MCF 10A (cell line): Measurements from ENCODE around the gene ZNF141. TPM values are rescaled to one million over a fixed set of nuclear protein-coding genes. Genes with fewer than 3 reads are reported as not detected.
"Not testable (repeated sequence)": the region's sequence is repeated elsewhere in the genome, so short reads cannot be mapped to it uniquely, and the experiment has no call there.

Experiments used
- Bru-seq: library from RNA; stranded (reverse); fragments of 400-500 nt; gene quantifications from one replicate; lab custom pipeline; 2021; lab: Mats Ljungman, UMichigan
- BruChase-seq, 2 experiments: library from RNA; stranded (reverse); fragments of 400-500 nt; gene quantifications; one replicate each; lab custom pipeline; 2021; lab: Mats Ljungman, UMichigan
- BruUV-seq: library from RNA; stranded (reverse); fragments of 400-500 nt; replicated peaks from 2 replicates; lab custom pipeline; 2021; lab: Mats Ljungman, UMichigan
- CTCF ChIA-PET: fragments of 300-600 bp; sonication (Branson Sonifier 250); formaldehyde crosslinking; extraction: SDS; loops from one replicate; lab custom pipeline; 2021; ENCODE audit warnings: antibody characterized with exemption, inconsistent platforms; lab: Yijun Ruan, JAX
- POLR2A ChIA-PET: fragments of 300-600, 350-650 bp; sonication (Branson Sonifier 250); formaldehyde crosslinking; extraction: SDS; loops from one replicate; lab custom pipeline; 2020; ENCODE audit warnings: antibody characterized with exemption, inconsistent platforms; lab: Yijun Ruan, JAX
- DNase-seq: peaks from one replicate; pipeline ENCODE4 v3.0.0-alpha.2; 2018; ENCODE audit not compliant: unreplicated experiment
- H3K27ac Mint-ChIP-seq: one replicate; pipeline ENCODE4 v1.8.0; 2022; ENCODE audit warnings: mild to moderate bottlenecking, low read depth, mixed read lengths; ENCODE audit not compliant: unreplicated experiment
- H3K27me3 Mint-ChIP-seq: one replicate; pipeline ENCODE4 v1.8.0; 2022; ENCODE audit warnings: mixed read lengths; ENCODE audit not compliant: insufficient read depth, unreplicated experiment
- H3K36me3 Mint-ChIP-seq: one replicate; pipeline ENCODE4 v1.8.0; 2022; ENCODE audit warnings: mild to moderate bottlenecking, moderate library complexity, mixed read lengths; ENCODE audit not compliant: insufficient read depth, unreplicated experiment
- H3K4me1 Mint-ChIP-seq: one replicate; pipeline ENCODE4 v1.8.0; 2022; ENCODE audit warnings: mixed read lengths; ENCODE audit not compliant: insufficient read depth, unreplicated experiment
- H3K4me3 Mint-ChIP-seq: one replicate; pipeline ENCODE4 v1.8.0; 2022; ENCODE audit warnings: mild to moderate bottlenecking, moderate library complexity, mixed read lengths; ENCODE audit not compliant: unreplicated experiment
- H3K9me3 Mint-ChIP-seq: one replicate; pipeline ENCODE4 v1.8.0; 2022; ENCODE audit warnings: mixed read lengths; ENCODE audit not compliant: unreplicated experiment
- intact Hi-C: fragments of 100-400 bp; cut with micrococcal nuclease; formaldehyde crosslinking; loops from 2 replicates; pipeline ENCODE4 v1.14.1; 2022
- long read RNA-seq: library from polyadenylated mRNA; stranded (forward); transcript quantifications from one replicate; pipeline ENCODE4 v2.0.0, GENCODE V29; 2022
- total RNA-seq: library from RNA; stranded (reverse); gene quantifications from 2 replicates; pipeline ENCODE4 v1.2.3, GENCODE V29; 2022
- TF ChIP-seq, protein P1 (sequence below): fragments of 200-600 bp; IDR thresholded peaks from one replicate; pipeline ENCODE4 v1.8.0; 2022; ENCODE audit warnings: antibody characterized with exemption, mild to moderate bottlenecking; ENCODE audit not compliant: unreplicated experiment

ZNF141 gene
- total RNA-seq = 11.3 and 11.6 TPM in 2 replicates
- percentile 77 among the genes with signal in this experiment for Bru-seq, nascent RNA
- percentile 76 among the genes with signal in this experiment for BruChase-seq, experiment 1, labeled RNA remaining after a 6-hour chase
- BruChase-seq, experiment 2, labeled RNA remaining after a 2-hour chase = percentile 84 among the genes with signal in this experiment
- long read RNA-seq, partial matches to known transcripts = 0 of 6 reads
- long read RNA-seq, other reads (novel, unspliced or antisense) = 1 of 6 reads

DNA sequence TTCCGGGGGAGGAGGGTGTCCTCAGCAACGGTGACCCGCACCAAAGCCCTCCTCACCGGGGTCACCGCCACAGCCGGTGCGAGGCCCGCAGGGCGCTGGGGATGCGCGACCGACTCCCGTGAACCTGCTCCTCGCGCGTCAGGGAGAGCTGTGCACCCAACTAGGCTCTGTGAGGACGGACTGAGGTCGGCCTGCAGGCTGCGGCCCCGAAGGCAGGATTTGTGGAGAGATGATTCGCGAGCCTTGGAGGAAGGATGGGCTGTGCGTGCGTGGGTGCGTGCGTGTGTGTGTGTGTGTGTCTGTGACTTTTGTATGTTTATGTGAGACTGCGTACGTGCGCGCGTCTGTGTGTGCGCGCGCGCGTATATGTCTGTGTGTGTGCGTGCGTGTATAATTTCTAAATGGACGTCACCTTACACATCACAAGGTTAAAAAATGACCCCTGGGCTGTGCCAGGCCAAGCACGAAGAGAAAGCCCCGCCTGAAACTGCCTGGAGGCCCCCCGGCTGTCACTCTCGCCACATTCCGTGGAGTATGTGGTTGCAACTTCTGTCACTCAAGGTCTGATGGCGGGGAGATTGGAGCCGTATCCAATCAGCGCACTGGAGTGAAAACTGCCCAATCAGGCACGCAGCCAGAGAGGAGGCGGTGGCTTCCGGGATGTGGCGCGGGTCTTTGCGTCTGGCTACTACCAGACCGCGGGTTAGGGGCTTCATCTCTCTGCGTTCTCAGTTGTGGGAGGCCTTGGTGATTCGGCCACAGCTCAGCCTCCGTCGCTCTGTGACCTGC, at the start of gene ZNF141:
Gene ZNF141 (plus strand): TSS at position 672 of the 789 bp plus-strand sequence. CDS start 170 bp downstream, outside the sequence.
- POLR2A ChIA-PET = interaction anchor here (0.8 to 3.0 kb wide), 9 partner anchors 19 to 341 kb away, joined by 3 to 16 read pairs (median 4); partner anchors contain the start of genes ZNF595, ZNF718 and ZNF732
- DNase-seq = peak; percentile 98
- TF ChIP-seq, protein P1, sequence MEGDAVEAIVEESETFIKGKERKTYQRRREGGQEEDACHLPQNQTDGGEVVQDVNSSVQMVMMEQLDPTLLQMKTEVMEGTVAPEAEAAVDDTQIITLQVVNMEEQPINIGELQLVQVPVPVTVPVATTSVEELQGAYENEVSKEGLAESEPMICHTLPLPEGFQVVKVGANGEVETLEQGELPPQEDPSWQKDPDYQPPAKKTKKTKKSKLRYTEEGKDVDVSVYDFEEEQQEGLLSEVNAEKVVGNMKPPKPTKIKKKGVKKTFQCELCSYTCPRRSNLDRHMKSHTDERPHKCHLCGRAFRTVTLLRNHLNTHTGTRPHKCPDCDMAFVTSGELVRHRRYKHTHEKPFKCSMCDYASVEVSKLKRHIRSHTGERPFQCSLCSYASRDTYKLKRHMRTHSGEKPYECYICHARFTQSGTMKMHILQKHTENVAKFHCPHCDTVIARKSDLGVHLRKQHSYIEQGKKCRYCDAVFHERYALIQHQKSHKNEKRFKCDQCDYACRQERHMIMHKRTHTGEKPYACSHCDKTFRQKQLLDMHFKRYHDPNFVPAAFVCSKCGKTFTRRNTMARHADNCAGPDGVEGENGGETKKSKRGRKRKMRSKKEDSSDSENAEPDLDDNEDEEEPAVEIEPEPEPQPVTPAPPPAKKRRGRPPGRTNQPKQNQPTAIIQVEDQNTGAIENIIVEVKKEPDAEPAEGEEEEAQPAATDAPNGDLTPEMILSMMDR = no peak
- intact Hi-C loops = no loop called here
- Mint-ChIP-seq H3K4me1 (no peaks in the 10 kb centered on the region), H3K27ac (peak within 1 kb of the TSS; percentile 95), H3K4me3 (peak within 1 kb of the TSS; percentile 86), H3K27me3 (no peaks in the 10 kb centered on the region), H3K36me3 (peaks cover 35% of the 10 kb centered on the region), H3K9me3 (peaks cover 12% of the 10 kb centered on the region)
- no TSS peak for BruUV-seq
- CTCF ChIA-PET = interaction anchor here (0.7 kb wide), 1 partner anchor 215 kb away, joined by 3 read pairs; no protein-coding TSS in a partner anchor

DNA sequence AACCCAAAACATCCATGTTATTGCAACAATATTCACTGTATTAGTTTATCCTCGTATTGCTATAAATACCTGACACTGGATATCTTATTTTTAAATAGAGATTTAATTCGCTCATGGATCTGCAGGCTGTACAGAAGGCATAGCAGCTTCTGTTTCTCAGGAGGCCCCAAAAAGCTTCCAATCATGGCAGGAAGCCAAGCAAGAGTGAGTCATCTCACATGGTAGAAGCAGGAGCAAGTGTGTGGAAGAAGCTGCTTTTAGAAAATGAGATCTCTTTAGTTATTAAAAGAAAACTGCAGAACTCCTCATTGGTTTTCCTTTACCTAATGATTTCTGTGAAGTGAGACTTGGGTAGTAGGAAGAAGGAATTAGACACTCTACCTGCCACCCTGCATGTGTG, 48.7 kb upstream of the ZNF141 start:
- DNase-seq = peak; percentile 41
- Mint-ChIP-seq H3K36me3 (peaks cover 6% of the 10 kb centered on the region), H3K4me1 (no peaks in the 10 kb centered on the region), H3K27me3 (no peaks in the 10 kb centered on the region), H3K4me3 (no peak overlapping the region), H3K27ac (no peak overlapping the region), H3K9me3 (peaks cover 13% of the 10 kb centered on the region)
- TF ChIP-seq, protein P1 = no peak
- no TSS peak for BruUV-seq
- ChIA-PET POLR2A (interaction anchor here (1.2 kb wide), 1 partner anchor 17 kb away, joined by 3 read pairs; the partner anchor contains the start of gene ZNF732), CTCF (no interaction called here)
- intact Hi-C loops = no loop called here

DNA sequence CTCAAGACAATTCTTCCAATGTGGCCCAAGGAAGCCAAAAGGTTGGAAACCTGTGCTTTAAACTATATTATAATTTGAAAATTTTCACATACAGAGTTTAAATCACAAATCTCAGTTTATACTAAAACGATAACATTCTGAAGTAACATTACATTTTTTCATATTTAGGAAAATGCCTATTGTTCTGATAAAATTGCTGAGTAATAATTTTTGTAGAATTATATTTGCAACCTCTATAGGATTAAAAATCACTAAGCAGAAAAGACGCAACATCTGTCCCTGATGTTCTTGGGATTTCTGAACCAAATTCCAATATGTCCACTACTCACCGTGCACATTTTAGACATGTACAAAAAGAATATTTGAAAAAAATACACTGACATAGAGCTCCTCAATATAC, 42.9 kb upstream of the ZNF141 start:
- H3K36me3 Mint-ChIP-seq = peaks cover 6% of the 10 kb centered on the region
- TF ChIP-seq, protein P1 = no peak
- intact Hi-C loops = no loop called here
- POLR2A ChIA-PET = interaction anchor here (1.0 to 1.8 kb wide), 2 partner anchors 8 to 11 kb away, joined by 3 read pairs; partner anchors contain the start of gene ZNF732
- H3K27me3 Mint-ChIP-seq = no peaks in the 10 kb centered on the region
- no TSS peak for BruUV-seq
- CTCF ChIA-PET = interaction anchor here (0.7 kb wide), 1 partner anchor 27 kb away, joined by 3 read pairs; no protein-coding TSS in a partner anchor
- no peaks in the 10 kb centered on the region for H3K9me3 Mint-ChIP-seq
- H3K27ac Mint-ChIP-seq = no peak overlapping the region
- no peak for DNase-seq
- H3K4me1 Mint-ChIP-seq = no peaks in the 10 kb centered on the region
- H3K4me3 Mint-ChIP-seq = no peak overlapping the region

DNA sequence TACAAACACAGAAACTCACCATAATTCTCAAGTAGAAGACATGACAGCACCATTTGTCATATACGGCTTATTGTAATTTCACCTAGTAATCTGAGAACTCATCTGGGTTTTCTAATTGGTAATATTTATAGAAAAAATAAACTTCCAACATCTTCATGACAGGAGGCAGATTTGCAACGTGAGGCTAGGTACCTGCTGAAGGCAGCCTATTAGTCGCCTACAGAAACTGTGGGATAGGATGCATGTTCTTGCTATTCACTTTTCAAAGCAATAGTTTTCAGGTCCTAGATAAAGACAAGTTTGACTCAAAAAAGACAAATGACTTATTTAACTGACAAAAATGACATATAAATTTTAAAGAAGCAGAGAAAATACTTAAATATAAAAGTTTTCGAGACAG, 35.2 kb upstream of the ZNF141 start:
- peaks cover 21% of the 10 kb centered on the region for H3K9me3 Mint-ChIP-seq
- TF ChIP-seq, protein P1 = no peak
- BruUV-seq = no TSS peak
- intact Hi-C loops = no loop called here
- no peaks in the 10 kb centered on the region for H3K36me3 Mint-ChIP-seq
- no peak overlapping the region for H3K4me3 Mint-ChIP-seq
- no peaks in the 10 kb centered on the region for H3K27me3 Mint-ChIP-seq
- POLR2A ChIA-PET = no interaction called here
- no peak for DNase-seq
- H3K4me1 Mint-ChIP-seq = no peaks in the 10 kb centered on the region
- CTCF ChIA-PET = no interaction called here
- no peak overlapping the region for H3K27ac Mint-ChIP-seq

DNA sequence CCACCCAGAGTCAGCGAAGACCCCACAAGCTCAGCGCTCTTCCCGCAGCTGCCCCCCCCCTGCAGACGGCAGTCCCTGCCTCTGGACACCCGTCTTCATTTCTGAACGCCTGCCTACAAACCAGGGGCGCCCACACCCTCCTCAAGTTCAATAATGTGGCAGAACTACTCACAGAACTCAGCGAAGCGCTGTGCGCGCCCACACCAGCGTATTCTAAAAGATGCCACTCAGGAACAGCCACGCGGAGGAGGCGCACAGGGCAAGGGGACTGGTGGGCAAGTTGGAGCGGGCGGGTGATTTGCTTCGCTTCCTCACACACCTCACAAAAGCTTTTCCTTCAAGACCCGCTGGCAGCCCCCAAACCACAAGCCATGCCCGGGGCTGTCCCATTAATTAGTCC, 33.1 kb upstream of the ZNF141 start:
- POLR2A ChIA-PET = interaction anchor here (0.7 to 2.4 kb wide), 3 partner anchors 34 to 180 kb away, joined by 3 to 7 read pairs (median 6); partner anchors contain the start of genes ZNF141 and ZNF718
- CTCF ChIA-PET = not testable (repeated sequence)
- H3K27ac Mint-ChIP-seq = peak overlapping the region; percentile 49

More for the DNA sequence above, 33.1 kb upstream of the ZNF141 start:
- DNase-seq, H3K36me3 Mint-ChIP-seq, BruUV-seq, H3K4me1 Mint-ChIP-seq, H3K27me3 Mint-ChIP-seq, intact Hi-C loops: not testable (repeated sequence)
- H3K9me3 Mint-ChIP-seq = peaks cover 21% of the 10 kb centered on the region
- peak overlapping the region; percentile 81 for H3K4me3 Mint-ChIP-seq
